ENCODE measurements around the gene IQSEC1. TPM values are rescaled to one million over a fixed set of nuclear protein-coding genes. Genes with fewer than 3 reads are reported as not detected.

The IQSEC1 gene
- total and polyA plus RNA-seq, 9 of the 15 experiments (the other 6 are each of a cell fraction or from before 2014, with no cell fraction given): 0.56 to 39.0 (median 6.8) TPM

- CTCF ChIA-PET (ENCODE audit: low intra/inter-chr PET ratio): no interaction called here
- H3K4me1 ChIP-seq (replicated peaks in 1 of 2; ENCODE audit: control insufficient read depth in 2 of 2, insufficient read depth in 2 of 2, low read length in 2 of 2): peaks cover 81 to 86% of the 10 kb centered on the region in 2 experiments
- H3K9me3 ChIP-seq (replicated peaks; ENCODE audit: control insufficient read depth, insufficient read depth, low read depth, low read length): no peaks in the 10 kb centered on the region
- H2AFZ ChIP-seq (ENCODE audit: low read depth, low read length): no peak overlapping the region
- POLR2A ChIA-PET: interaction anchor here (1.4 to 1.9 kb wide), 2 partner anchors 21 to 33 kb away, joined by 4 to 7 read pairs; no protein-coding TSS in a partner anchor
- WGBS (ENCODE audit: insufficient coverage, low coverage, missing lambda C conversion rate): 88% methylated on average over 3 of the region's 3 CpGs
- H3K27ac ChIP-seq (ENCODE audit: extremely low read depth, low read depth, low read length): no peak overlapping the region
- peaks cover 99% of the 10 kb centered on the region for H3K79me2 ChIP-seq (ENCODE audit: control insufficient read depth, insufficient read depth, low read length)
- H3K9me1 ChIP-seq (ENCODE audit: control insufficient read depth, insufficient read depth, low read length): peaks cover 27% of the 10 kb centered on the region
- no peak overlapping the region for H3K4me3 ChIP-seq
- H3K4me2 ChIP-seq (ENCODE audit: insufficient read depth, low read length): no peak overlapping the region
- peaks cover 40% of the 10 kb centered on the region; the same call in 2 of the 3 replicates for H3K36me3 ChIP-seq (ENCODE audit: control insufficient read depth, insufficient read depth, low read length)
- H3K27me3 ChIP-seq (ENCODE audit: control insufficient read depth in 2 of 2, insufficient read depth in 2 of 2, low read length in 2 of 2): no peaks in the 10 kb centered on the region
- DNase-seq (ENCODE audit: extremely low read depth in 1 of 4, low spot score in 3 of 4) (no peak), ATAC-seq (no peak), FAIRE-seq (no peak)
- H4K20me1 ChIP-seq (replicated peaks; ENCODE audit: control insufficient read depth, insufficient read depth, low read length): peaks cover 35% of the 10 kb centered on the region
- in situ Hi-C loops (cut with MboI): no loop called here
- BruUV-seq (replicated peaks): no TSS peak
- intact Hi-C loops (cut with micrococcal nuclease): no loop called here
- peak overlapping the region in 1 of 2 experiments; percentile 14; a peak in 1 of 4 replicates for H3K9ac ChIP-seq (ENCODE audit: insufficient read depth in 1 of 2, low read depth in 2 of 2, low read length in 2 of 2)
- TF ChIP-seq ZNF696 (CRISPR knock-in tag; conservative IDR thresholded peaks at IDR 0.05) (no peak), MIER1 (IDR thresholded peaks at IDR 0.05; ENCODE audit: low read depth) (no peak), TFAM (CRISPR knock-in tag; conservative IDR thresholded peaks at IDR 0.05) (no peak), NR3C1 (CRISPR knock-in tag; IDR thresholded peaks at IDR 0.05) (no peak)
Measured at GRCh38 chr3:12962292-12962691, 110.9 kb downstream of the IQSEC1 start.

DNA sequence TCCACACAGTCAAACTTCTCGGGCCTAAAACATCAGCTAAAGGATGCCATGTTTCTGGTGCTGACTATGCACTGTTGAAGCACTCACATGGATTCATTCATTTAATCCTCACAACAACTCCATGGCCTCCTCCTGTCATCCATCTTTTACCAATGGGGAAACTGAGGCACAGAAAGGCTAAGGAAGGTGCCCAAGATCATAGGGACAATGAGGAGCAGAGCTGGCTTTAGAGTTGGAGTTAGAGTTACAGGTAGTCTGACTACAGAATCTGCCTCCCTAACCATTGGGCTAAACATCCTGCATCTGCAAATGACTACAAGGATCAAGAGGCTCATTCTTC is 111.6 kb downstream of the IQSEC1 start:
- no peak overlapping the region for H2AFZ ChIP-seq (ENCODE audit: low read depth, low read length)
- POLR2A ChIA-PET: interaction anchor here (0.9 to 1.9 kb wide), 5 partner anchors 14 to 120 kb away, joined by 3 to 11 read pairs (median 4); partner anchors contain the start of gene RPL32
- no peak for DNase-seq (ENCODE audit: extremely low read depth in 1 of 4, low spot score in 3 of 4)
- CTCF ChIA-PET (ENCODE audit: low intra/inter-chr PET ratio): no interaction called here
- peaks cover 40% of the 10 kb centered on the region; the same call in 2 of the 3 replicates for H3K36me3 ChIP-seq (ENCODE audit: control insufficient read depth, insufficient read depth, low read length)
- FAIRE-seq: no peak
- peaks cover 99% of the 10 kb centered on the region for H3K79me2 ChIP-seq (ENCODE audit: control insufficient read depth, insufficient read depth, low read length)
- no peaks in the 10 kb centered on the region for H3K27me3 ChIP-seq (ENCODE audit: control insufficient read depth in 2 of 2, insufficient read depth in 2 of 2, low read length in 2 of 2)
- 36% methylated on average over 1 of the region's 1 CpG for WGBS (ENCODE audit: insufficient coverage, low coverage, missing lambda C conversion rate)
- no peaks in the 10 kb centered on the region for H3K9me3 ChIP-seq (replicated peaks; ENCODE audit: control insufficient read depth, insufficient read depth, low read depth, low read length)
- H3K4me2 ChIP-seq (ENCODE audit: insufficient read depth, low read length): peak overlapping the region; percentile 44; the same call in 1 of the 2 replicates
- intact Hi-C loops (cut with micrococcal nuclease): no loop called here
- BruUV-seq (replicated peaks): no TSS peak
- H4K20me1 ChIP-seq (replicated peaks; ENCODE audit: control insufficient read depth, insufficient read depth, low read length): peaks cover 32% of the 10 kb centered on the region
- H3K9ac ChIP-seq (ENCODE audit: insufficient read depth in 1 of 2, low read depth in 2 of 2, low read length in 2 of 2): peak overlapping the region; percentile 3 to 11; a peak in 2 of 4 replicates
- in situ Hi-C loops (cut with MboI): no loop called here
- no peak overlapping the region for H3K27ac ChIP-seq (ENCODE audit: extremely low read depth, low read depth, low read length)
- no peak for ATAC-seq
- H3K4me3 ChIP-seq: no peak overlapping the region
- peaks cover 25% of the 10 kb centered on the region for H3K9me1 ChIP-seq (ENCODE audit: control insufficient read depth, insufficient read depth, low read length)
- H3K4me1 ChIP-seq (replicated peaks in 1 of 2; ENCODE audit: control insufficient read depth in 2 of 2, insufficient read depth in 2 of 2, low read length in 2 of 2): peaks cover 79 to 87% of the 10 kb centered on the region in 2 experiments
- no peak for TF ChIP-seq TEAD4 (IDR thresholded peaks at IDR 0.05; ENCODE audit: low read length)
- TF ChIP-seq TEAD4 (CRISPR knock-in tag; IDR thresholded peaks at IDR 0.05; ENCODE audit: borderline replicate concordance): 0 out of 2 replicates have a peak, but pooled peaks have one; percentile 53
- TF ChIP-seq XRCC5 (IDR thresholded peaks at IDR 0.05; ENCODE audit: low read depth, low read length): 0 out of 2 replicates have a peak, but pooled peaks have one; percentile 41
- TF ChIP-seq BCOR (IDR thresholded peaks at IDR 0.05): peak; percentile 79; the same call in 1 of the 2 replicates
- TF ChIP-seq, protein P1, sequence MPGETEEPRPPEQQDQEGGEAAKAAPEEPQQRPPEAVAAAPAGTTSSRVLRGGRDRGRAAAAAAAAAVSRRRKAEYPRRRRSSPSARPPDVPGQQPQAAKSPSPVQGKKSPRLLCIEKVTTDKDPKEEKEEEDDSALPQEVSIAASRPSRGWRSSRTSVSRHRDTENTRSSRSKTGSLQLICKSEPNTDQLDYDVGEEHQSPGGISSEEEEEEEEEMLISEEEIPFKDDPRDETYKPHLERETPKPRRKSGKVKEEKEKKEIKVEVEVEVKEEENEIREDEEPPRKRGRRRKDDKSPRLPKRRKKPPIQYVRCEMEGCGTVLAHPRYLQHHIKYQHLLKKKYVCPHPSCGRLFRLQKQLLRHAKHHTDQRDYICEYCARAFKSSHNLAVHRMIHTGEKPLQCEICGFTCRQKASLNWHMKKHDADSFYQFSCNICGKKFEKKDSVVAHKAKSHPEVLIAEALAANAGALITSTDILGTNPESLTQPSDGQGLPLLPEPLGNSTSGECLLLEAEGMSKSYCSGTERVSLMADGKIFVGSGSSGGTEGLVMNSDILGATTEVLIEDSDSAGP (CRISPR knock-in tag; IDR thresholded peaks at IDR 0.05): no peak
- 0 out of 2 replicates have a peak, but pooled peaks have one; percentile 12 for TF ChIP-seq ZBTB17 (CRISPR knock-in tag; IDR thresholded peaks at IDR 0.05)
- no peak for TF ChIP-seq MYBL2 (IDR thresholded peaks at IDR 0.05; ENCODE audit: low read depth)
- TF ChIP-seq MYBL2 (CRISPR knock-in tag; IDR thresholded peaks at IDR 0.05; ENCODE audit: borderline replicate concordance): no peak
- TF ChIP-seq ZNF143 (CRISPR knock-in tag; IDR thresholded peaks at IDR 0.05): peak; percentile 45; the same call in 1 of the 2 replicates
- TF ChIP-seq ZNF316 (IDR thresholded peaks at IDR 0.05): peak; percentile 54
- TF ChIP-seq, protein P2, sequence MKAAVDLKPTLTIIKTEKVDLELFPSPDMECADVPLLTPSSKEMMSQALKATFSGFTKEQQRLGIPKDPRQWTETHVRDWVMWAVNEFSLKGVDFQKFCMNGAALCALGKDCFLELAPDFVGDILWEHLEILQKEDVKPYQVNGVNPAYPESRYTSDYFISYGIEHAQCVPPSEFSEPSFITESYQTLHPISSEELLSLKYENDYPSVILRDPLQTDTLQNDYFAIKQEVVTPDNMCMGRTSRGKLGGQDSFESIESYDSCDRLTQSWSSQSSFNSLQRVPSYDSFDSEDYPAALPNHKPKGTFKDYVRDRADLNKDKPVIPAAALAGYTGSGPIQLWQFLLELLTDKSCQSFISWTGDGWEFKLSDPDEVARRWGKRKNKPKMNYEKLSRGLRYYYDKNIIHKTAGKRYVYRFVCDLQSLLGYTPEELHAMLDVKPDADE (conservative IDR thresholded peaks at IDR 0.05; ENCODE audit: control insufficient read depth, low read depth, low read length): no peak
- no peak for TF ChIP-seq KLF16 (IDR thresholded peaks at IDR 0.05)
